HG03354 (cell line): ENCODE measurements around the gene MSH5.
"Not testable (repeated sequence)": the region's sequence is repeated elsewhere in the genome, so short reads cannot be mapped to it uniquely, and the experiment has no call there.

Experiments used
- ATAC-seq: cut with Tn5 transposase; IDR thresholded peaks from one replicate; pipeline ENCODE4 v1.9.1; 2021; ENCODE audit warnings: mild to moderate bottlenecking; ENCODE audit not compliant: unreplicated experiment, poor library complexity, severe bottlenecking

MSH5 gene

DNA sequence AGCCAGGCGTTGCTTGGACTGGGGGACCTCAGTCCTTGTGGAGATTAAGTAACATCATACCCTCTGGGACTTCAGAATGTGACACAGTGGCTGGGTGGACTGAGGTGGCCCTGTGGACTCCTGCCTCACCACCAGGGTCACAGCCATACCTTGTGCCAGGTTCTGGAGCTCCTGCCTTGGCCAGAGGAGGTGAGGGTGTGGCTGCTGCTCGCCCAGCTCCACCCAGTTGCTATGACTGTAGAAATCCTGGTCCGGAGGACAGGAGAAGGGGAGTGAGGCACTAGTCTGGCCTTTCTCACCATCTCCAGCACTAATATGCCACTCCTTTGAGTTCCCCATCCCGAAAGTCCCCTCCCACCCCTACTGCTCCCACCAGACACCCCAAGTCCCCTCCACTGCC is 35.4 kb downstream of the MSH5 start:
- ATAC-seq: no peak

GRCh38 chr6:31775633-31776484 is 36.1 kb downstream of the MSH5 start:
- ATAC-seq: no peak

DNA sequence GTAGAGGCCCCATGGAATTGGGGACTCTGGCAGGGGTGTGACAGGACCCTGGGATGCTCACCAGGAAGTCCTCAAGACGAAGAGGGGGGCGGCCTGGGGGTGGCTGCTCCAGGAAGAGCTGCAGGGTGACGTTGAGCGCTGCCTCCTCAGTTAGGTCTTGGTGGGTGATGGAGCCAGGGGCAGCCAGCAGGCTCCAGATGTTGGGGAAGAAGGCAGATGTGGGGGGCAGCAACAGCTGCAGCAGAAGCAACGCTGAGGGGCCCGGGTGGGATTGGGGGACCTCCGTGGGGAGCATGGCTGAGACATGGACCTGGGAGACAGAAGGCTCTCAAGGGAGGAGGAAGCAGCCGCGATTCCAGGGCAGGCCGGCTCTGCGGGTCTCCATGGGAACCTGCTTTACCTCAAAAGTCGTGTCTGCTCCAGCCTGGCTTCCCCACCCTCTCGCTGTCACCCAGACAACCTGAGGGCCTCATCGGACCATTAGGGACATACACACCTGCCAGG is 36.7 kb downstream of the MSH5 start:
- no peak for ATAC-seq

DNA sequence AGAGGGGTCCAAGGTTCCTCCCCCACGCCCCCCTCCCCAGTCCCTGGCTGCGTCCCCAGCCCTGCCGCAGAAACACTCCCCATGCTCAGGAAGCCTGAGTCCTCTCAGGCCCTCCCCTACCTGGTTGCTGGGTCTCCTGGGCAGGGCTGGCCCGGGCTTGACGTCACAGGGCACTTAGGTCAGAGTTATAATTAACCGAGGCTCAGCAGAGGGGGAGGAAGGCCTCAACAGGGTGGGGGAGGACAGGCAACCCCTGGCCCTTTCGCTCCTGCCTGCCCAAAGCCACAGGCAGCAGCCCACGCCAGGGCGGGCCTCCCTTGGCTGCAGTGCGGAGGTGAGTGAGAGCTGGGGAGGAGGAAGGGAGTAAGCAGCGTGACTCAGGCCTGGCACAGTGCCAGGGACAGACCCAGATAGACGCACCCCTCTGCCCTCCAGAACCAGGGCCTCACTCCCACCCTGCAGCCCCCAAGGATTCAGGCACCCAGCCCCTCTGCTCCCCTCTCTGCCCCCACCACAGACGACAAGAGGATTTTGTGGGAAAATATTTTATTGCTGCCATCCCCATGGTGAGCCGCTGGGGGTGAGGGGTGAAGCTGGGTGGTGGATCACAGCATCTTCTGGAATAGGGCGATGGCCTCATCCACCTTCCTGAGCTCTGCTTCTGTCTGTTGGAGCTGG is 37.3 kb downstream of the MSH5 start, which contains the start of gene VWA7:
Gene VWA7 (minus strand): TSS at position 340 of the 678 bp plus-strand sequence. CDS start 549 bp downstream, outside the sequence.
- peak; percentile 60 for ATAC-seq

DNA sequence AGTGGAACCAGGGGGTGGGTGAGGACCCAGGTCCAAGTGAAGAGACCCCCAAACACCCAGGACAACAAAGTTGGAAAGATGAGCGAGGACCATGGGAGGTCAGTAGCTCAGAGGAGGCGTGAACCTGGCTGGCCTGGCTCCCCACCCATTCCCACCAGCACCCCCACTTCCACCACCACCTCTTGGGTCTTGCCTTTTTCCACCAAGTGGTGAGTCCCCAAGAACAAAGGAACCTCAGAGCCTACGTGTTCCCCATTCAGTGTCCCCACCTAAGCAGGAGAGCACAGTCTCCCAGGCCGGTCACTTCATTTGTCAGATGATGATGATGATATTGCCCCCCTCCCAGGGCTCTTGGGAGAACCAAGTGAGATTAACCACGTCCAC is 37.9 kb downstream of the MSH5 start:
- no peak for ATAC-seq

DNA sequence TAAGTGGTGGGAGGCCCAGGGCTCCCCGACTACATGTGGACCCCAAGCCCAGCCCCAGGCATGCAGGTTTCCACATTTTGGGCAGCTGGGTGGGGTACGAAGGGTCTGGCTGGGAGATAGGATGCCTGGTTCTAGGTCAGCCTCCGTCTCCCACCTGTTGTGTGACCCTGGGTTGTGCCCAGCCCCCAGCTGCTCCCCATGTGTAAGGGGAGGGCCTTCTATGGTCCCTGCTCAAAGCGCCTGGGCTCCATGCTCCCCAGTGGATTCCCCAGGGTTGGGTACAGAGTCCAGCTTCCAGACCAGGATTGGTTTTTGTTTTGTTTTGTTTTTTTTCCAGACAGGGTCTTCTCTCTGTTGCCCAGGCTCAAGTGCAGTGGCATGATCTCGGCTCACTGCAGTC is 38.4 kb downstream of the MSH5 start:
- ATAC-seq: no peak

- no peak for ATAC-seq
Measured at GRCh38 chr6:31778999-31779885, 39.4 kb downstream of the MSH5 start.

DNA sequence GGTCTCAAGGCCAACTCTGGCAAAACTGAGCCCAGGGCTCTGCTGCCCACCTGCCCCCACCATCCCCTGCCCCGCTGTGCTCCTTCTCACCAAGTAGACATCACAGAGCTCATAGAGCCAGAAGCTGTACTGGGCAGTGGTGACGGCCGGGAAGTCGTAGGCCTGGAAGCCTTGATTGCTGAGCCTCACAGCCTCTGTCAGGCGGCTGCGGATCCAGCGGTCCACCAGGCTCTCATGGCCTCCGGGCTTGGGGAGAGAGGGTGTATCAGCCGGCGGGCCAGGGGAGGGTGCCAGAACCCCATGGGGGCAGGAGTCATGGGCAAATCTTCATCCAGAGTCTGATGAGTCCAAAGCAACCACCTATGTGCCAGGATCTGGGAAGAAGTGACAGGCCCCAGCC is 40.1 kb downstream of the MSH5 start:
- no peak for ATAC-seq

DNA sequence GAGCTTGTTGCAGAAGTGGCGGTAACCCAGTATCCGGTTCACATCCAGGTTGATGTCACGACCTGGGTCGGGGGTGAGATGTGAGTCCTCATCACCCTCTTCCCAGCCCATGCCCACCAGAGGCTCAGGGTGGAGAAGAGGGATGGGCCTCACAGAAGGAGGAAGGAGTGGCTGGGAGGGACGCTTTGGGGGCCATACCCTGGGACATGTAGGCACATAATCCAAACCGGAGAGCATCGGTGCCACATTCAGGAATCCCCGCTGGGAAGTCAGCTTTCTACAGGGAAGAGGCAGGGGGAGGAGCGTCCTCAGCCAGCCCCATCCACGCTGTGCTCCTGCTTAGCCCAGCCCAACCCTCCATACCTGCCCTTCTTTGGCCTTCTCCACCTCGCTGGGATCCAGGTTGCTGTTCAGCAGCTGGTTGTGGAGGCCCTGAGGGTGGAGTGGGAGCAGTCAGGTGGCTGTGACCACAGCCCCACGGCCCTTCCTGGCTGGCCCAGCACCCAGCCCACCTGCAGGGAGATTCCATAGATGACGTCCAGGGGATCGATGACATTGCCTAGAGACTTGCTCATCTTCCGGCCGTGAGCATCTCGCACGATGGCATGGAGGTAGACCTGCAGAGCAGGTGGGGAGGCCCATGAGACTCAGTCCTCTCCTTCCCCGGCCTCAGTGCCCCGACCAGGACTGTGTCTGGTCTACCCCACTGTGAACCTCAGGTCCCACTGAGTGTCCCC is 40.9 kb downstream of the MSH5 start:
- ATAC-seq: no peak

DNA sequence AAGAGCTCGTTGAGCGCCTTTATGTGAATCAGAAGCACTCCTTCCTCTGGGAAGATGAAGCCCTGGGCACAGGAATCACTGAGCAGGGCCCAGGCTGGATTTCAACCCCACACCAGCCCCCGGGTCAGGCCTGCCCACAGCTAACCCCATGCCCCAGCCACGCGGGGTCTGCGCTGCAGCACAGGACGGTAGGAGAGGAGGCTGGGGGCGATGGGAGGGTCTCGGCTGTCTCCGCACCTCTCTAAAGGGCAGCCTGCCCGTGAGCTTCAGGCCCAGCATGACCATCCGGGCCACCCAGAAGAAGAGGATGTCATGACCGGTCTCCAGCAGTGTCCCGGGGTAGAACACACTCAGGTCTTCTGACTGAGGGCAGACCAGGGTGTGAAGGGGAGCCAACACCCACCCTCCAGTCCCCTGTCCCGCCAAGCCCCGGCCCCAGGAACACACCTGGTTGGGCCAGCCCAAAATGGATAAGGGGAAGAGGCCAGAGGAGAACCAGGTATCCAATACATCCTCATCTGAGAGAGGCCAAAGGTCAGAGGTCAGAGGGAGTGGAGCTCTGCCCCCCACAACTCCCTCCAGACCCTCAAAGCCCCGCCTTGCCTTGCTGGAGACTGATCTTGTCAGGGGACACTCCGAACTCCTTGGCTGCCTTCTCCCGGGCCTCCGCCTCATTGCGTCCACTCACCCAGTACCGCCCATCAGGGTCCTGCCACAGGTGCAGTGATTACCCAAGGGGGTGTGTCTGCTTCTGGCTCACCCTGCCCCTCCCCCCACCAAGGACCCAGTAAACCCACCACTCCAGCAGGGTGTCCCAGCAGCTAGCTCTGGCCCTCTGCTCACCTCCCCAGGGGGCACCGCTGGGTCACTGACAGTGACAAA is 41.7 kb downstream of the MSH5 start:
- ATAC-seq: no peak

- no peak for ATAC-seq
Measured at GRCh38 chr6:31782126-31782855, 42.5 kb downstream of the MSH5 start.

DNA sequence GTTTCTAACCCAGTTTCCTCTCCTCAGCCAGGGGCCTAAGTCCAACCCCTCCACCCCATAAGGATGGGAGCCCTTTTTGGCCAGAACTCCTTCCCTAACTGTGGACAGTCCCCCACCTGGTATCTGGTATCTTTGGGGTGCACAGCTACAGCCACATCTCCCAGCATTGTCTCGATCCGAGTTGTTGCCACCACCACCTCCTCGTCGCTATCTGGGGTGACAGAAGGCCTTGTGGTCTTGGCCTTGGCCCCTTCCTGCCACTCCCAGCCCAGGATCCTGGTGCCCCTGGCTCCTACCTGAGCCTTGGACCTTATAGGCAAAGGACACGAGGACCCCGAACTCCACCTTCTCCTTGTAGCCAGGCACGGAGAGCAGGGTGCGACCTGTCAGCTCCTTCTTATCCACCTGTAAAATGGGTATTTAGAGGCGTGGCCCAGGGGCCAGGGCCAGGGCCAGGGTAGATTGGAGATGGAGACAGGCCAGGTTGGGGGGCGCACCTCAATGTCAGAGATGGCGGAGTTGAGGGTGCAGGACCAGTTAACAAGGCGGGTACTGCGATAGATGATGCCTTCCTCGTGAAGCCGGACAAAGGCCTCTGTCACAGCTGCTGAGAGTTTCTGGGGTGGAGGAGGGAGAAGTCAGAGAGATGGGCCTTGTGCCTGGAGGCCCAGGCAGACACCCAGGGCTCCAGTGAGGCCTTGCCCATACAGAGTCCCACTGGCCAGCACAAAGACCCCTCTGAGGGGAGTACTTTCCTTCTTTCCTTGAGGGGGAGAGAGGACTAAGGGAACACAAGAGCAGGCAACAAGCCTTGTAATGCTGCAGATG is 44.5 kb downstream of the MSH5 start:
- no peak for ATAC-seq

GRCh38 chr6:31785475-31785874 is 45.7 kb downstream of the MSH5 start:
- ATAC-seq: no peak

DNA sequence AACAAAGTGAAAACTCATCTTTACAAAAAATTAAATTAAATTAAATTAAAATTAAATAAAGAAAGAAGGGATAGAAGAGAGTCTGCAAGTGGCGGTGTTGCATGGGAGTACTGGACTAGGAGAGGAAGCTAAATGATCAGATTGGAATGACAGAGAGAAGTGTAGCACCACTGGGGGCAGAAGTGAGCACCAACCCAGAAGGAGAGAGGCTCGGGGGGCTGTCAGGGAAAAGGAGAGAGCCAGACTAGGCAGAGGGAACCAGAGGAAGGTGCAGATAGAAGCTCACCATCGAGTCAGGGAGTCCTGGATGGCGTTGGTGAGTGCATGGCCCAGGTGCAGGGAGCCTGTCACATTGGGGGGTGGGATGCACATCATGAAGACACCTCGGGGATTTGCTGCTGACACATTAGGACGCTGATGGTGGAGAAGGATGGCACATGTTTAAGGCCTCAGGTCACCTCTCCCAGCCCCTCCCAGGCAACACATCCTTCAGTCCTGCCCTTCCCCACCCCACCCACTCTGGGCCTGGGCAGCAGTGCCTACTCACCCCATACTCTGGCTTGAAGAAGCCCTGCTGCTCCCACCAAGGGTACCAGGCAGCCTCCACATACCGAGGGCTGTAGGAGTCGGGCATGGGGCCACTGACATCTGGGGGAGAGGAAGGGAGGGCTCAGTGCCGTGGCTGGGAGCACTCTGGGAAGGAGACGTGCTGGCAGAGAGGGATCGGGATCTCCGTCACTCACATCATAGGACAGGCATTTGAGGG is 51.7 kb downstream of the MSH5 start:
- no peak for ATAC-seq

DNA sequence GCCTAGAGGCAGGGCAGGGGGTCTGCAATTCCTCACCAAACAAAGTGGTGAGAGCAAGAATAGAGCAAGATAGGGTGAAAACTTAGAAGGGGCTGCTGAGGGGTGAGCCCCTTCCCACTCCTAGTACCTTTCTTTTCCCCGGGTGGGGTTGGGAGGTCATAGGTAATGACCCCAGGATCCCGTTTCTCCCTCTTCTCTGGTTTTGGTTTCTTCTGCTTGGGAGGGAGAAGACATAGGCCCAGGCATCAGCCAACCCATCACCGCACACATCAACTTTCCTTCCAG is 52.2 kb downstream of the MSH5 start:
- no peak for ATAC-seq

GRCh38 chr6:31792761-31793171 is 53.0 kb downstream of the MSH5 start:
- no peak for ATAC-seq

DNA sequence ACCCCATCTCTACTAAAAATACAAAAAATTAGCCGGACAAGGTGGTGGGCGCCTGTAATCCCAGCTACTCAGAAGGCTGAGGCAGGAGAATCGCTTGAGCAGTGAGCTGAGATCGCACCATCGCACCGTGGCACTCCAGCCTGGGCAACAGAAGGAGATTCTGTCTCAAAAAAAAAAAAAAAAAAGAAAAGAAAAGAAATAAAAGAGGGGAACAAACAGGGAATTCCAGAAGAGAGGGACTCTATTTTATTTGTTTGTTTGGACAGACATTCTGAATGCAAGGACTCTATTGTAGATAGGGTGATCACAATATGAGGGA is 54.1 kb downstream of the MSH5 start:
- ATAC-seq: not testable (repeated sequence)
